HUES64 (cell line): ENCODE results near the gene FAM117A.

Experiments used
- H3K27ac ChIP-seq: 2 replicates; pipeline ENCODE4 v1.7.0; 2013; ENCODE audit warnings: low read depth, low read length, inconsistent platforms
- H3K27me3 ChIP-seq: 2 replicates; pipeline ENCODE4 v1.6.1; 2013; ENCODE audit warnings: mild to moderate bottlenecking, low read length; ENCODE audit not compliant: insufficient read depth
- H3K36me3 ChIP-seq: 2 replicates; pipeline ENCODE4 v1.6.1; 2013; ENCODE audit warnings: mild to moderate bottlenecking, low read length; ENCODE audit not compliant: insufficient read depth
- H3K4me1 ChIP-seq: 2 replicates; pipeline ENCODE4 v1.6.1; 2013; ENCODE audit warnings: mild to moderate bottlenecking, low read length, moderate library complexity; ENCODE audit not compliant: insufficient read depth
- H3K4me3 ChIP-seq: 2 replicates; pipeline ENCODE4 v1.5.1; 2013; ENCODE audit warnings: mild to moderate bottlenecking, low read length, moderate library complexity
- H3K9ac ChIP-seq: 2 replicates; pipeline ENCODE4 v1.6.1; 2013; ENCODE audit warnings: mild to moderate bottlenecking, low read depth, low read length
- H3K9me3 ChIP-seq: 2 replicates; pipeline ENCODE4 v1.6.1; 2013; ENCODE audit warnings: low read depth, low read length; ENCODE audit not compliant: insufficient read depth
- WGBS: fragments of 150-250, 120-280 bp; methylation state at CpG from one replicate; pipeline ENCODE4 v1.1.7; 2013; ENCODE audit warnings: missing lambda C conversion rate; 5-methylcytosine and 5-hydroxymethylcytosine counted together

FAM117A gene

DNA sequence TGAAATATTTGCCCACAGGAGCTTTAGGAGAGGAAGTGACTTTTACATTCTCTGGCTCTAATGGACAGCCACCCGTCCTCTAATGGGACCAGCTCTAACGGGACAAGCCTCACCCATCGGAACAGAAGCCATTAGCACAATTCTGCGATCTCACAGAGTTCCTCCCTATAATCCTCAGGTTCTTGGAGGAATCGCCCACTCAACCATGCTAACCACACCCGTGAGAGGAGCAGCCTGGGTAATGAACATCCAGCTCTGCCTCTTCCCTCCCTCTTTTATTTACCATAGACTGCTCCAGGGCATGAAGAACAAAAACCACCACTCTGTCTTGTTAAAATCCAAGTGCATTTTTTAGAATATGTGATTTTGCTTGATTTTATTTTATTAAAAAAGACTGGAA, 63.0 kb downstream of the FAM117A start:
- H3K27ac ChIP-seq = no peak overlapping the region
- H3K9ac ChIP-seq = no peak overlapping the region
- peaks cover 60% of the 10 kb centered on the region for H3K36me3 ChIP-seq
- no peaks in the 10 kb centered on the region for H3K4me1 ChIP-seq
- no peak overlapping the region for H3K4me3 ChIP-seq
- H3K27me3 ChIP-seq = no peaks in the 10 kb centered on the region
- WGBS = 89% methylated on average over 6 of the region's 6 CpGs
- no peaks in the 10 kb centered on the region for H3K9me3 ChIP-seq

DNA sequence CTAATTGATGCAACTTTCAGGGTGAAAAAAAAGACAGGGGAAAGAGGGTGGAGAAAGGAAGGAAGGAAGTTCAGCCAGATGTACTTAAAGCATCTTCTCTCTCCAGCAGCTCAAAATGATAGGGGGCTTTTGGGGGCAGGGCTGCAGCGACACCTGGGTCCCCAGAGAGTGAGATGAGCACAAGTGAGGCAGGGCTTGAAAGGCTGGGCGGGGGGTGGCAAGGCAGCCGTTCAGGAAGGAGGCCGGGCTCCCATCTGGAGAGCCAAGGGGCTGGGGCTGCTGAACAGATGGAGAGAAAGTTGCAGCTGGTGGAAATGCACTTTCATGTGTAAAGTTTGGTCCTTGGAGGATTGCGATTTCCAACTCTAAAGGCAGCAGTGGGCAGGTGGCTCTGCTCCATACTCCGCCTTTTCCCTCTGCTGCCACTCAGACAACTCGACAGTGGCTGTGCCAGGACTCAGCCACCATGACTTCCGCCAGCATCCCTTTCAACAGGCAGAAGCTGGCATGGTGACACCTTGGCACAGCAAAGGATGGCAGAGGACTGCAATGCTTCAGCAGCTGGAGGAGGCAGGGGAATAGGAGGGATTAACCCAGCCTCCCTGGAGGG, 63.9 kb downstream of the FAM117A start:
- Histone ChIP-seq H3K4me1 (no peaks in the 10 kb centered on the region), H3K9ac (no peak overlapping the region), H3K36me3 (peaks cover 51% of the 10 kb centered on the region), H3K27ac (no peak overlapping the region), H3K4me3 (no peak overlapping the region), H3K27me3 (no peaks in the 10 kb centered on the region), H3K9me3 (no peaks in the 10 kb centered on the region)
- 91% methylated on average over 8 of the region's 8 CpGs for WGBS

DNA sequence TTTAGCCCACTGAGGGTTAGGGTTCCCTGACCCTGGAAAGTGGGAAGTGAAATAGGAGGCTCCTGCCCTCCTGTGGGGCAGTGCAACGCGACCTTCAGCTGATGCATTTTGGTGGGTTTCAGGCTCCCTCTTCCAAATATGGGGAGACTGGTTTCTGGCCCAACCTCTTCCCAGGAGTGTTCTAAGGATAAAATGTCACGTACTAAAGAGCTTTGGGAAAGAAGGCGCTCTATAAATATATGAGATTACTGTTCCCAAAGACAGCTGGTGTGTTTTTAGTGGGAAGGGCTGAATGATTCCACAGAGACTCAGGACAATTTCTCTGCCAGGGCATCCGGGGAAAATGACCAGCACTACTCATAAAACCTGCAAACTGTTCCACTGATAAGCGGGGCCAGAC, 65.9 kb downstream of the FAM117A start:
- Histone ChIP-seq H3K36me3 (peaks cover 31% of the 10 kb centered on the region), H3K27ac (no peak overlapping the region), H3K27me3 (no peaks in the 10 kb centered on the region), H3K9me3 (no peaks in the 10 kb centered on the region), H3K4me3 (no peak overlapping the region), H3K4me1 (no peaks in the 10 kb centered on the region), H3K9ac (no peak overlapping the region)
- WGBS = 67% methylated on average over 6 of the region's 6 CpGs

DNA sequence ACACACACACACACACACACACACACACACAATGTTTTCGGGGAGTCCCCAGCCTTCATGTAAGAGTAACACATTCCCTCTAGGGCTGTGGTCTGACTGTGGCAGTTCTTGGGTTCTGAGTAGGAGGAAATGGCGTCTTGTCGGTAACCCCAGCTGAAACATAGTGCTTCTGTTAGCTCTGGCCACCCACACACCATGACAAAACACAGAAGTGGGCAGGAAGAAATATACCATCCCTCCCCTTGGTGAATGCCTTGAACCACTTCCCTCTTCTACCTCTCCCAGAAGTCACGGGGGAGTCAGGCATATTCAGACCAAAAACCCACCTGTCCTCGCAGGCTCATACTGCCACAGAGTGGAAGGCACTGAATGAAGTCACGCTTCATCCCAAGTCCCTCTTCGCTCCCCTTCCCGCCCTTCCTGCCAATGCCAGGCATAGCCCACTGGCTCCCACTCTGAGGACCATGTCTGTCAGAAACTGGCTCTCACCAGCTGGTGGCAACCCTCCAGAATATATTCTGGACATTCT, 67.6 kb downstream of the FAM117A start:
- WGBS = 89% methylated on average over 7 of the region's 8 CpGs
- no peaks in the 10 kb centered on the region for H3K9me3 ChIP-seq
- no peaks in the 10 kb centered on the region for H3K27me3 ChIP-seq
- H3K4me1 ChIP-seq = peaks cover 7% of the 10 kb centered on the region
- H3K4me3 ChIP-seq = no peak overlapping the region
- peaks cover 15% of the 10 kb centered on the region for H3K36me3 ChIP-seq
- H3K27ac ChIP-seq = no peak overlapping the region
- H3K9ac ChIP-seq = no peak overlapping the region

DNA sequence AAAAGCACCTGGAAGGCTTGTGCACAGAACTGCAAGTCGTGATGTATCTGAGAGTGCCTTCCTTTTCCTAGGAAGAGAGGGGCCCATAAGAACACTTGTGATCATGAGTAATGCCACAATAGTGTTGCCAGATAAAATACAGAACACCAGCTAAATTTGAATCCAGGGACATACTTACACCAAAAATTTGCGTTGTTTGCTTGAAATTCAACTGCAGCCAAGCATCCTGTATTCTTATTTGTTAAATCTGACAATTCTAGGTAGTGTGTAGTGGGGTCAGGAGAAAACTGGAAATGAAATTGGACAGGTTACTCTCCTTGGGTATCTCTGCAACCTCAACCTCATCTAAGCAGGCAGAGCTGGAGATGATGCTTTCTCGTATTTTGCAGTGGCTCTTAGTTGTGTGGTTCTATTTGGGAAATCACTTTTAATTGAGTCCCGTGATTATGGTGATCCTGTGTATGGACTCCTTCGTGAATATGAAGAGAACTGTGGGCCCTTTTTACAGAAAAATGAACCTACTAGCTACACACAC, 68.2 kb downstream of the FAM117A start:
- Histone ChIP-seq H3K27ac (no peak overlapping the region), H3K4me3 (no peak overlapping the region), H3K36me3 (peaks cover 9% of the 10 kb centered on the region), H3K4me1 (peaks cover 7% of the 10 kb centered on the region), H3K9ac (no peak overlapping the region), H3K27me3 (no peaks in the 10 kb centered on the region), H3K9me3 (no peaks in the 10 kb centered on the region)
- WGBS = 58% methylated on average over 4 of the region's 5 CpGs

DNA sequence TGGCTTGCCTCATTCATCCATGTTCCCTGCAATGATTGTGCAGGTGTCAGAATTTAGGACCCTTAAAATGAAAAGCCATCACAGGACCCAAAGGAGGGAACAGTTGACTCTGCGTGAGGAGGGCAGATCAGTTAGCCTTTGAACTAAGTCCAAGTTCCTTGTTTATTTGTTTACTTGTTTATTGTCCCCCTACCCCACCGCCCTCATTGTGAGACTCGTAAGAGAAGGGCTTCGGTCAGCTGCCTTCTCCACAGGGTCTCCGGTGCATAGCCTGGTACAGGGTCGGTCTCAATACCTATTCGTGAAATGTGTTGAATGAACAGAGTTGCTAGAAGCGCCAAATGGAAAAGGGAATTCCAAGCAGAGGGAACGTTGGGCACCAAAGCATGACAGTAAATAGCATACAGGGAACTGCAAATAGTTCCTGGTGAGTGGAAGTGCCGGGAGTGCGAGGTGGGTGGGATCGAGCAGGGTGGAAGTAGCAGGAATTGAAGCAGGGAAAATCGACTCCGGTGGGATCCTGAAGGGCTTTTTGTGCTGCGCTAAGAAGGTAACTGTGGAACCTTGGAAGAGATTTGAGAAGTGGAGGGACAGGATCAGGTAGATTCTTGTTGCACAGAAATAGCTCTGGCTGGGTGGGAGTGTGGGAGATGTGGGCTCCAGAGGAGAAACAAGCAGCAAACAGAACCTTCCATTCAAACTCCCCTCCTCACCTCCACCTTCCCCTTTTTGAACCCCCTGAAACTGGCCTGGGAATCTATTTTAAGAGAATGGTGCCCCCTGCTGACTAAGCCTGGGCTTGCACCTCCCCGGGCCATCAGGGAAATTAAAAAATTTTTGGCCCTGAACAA, 68.9 kb downstream of the FAM117A start:
- Histone ChIP-seq H3K36me3 (peaks cover 2% of the 10 kb centered on the region; the same call in 1 of the 2 replicates), H3K27ac (no peak overlapping the region), H3K4me3 (peak overlapping the region; percentile 3; the same call in 1 of the 2 replicates), H3K27me3 (no peaks in the 10 kb centered on the region), H3K9me3 (no peaks in the 10 kb centered on the region), H3K4me1 (peaks cover 7% of the 10 kb centered on the region), H3K9ac (no peak overlapping the region)
- WGBS = 58% methylated on average over 16 of the region's 16 CpGs

DNA sequence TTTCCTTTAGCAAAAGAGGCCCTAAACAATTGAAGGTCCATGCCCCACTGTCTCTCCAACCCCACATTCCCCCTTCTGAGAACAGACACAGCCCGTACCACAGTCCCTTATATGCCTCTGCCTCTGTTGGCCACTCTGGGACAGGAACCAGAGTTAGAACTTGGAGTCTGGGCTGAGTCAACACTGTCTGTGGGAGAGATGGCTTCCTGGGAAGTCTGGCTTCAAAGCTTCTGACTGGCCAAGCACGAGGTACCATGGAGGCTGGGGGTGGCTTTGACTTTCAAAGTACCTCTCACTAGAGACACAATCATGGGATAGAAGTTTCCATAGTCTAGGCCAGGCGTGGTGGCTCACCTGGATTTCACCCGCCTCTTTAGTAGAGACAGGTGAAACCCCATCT, 71.2 kb downstream of the FAM117A start:
- Histone ChIP-seq H3K36me3 (no peaks in the 10 kb centered on the region), H3K27me3 (no peaks in the 10 kb centered on the region), H3K4me1 (peaks cover 7% of the 10 kb centered on the region), H3K27ac (no peak overlapping the region), H3K4me3 (no peak overlapping the region), H3K9ac (no peak overlapping the region), H3K9me3 (no peaks in the 10 kb centered on the region)
- WGBS = 89% methylated on average over 4 of the region's 4 CpGs

DNA sequence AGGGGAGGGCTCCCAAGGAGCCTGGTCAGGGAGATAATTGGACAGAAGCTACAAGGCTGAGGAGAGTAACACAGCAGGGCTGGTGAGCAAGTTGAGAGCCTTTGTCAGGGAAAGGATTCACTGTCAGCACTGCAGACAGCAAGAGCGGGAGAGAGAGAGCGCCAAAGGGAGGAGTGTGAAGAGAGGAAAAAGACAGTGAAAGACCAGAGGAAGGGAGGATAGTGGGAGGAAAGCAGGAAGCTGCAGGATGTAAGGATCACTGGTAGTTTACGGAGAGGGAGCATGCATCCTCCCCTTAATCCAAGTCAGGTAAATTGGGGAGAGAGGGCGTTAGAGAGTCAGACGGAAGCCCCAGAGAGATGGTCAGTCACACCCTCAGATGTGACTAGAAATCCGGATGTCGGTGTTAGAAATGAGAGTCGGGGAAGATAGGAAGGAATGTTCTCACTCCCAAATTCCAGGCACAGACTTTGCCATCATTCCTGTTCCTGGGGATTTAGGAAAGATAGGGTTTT, 72.2 kb downstream of the FAM117A start:
- H3K4me3 ChIP-seq = no peak overlapping the region

DNA sequence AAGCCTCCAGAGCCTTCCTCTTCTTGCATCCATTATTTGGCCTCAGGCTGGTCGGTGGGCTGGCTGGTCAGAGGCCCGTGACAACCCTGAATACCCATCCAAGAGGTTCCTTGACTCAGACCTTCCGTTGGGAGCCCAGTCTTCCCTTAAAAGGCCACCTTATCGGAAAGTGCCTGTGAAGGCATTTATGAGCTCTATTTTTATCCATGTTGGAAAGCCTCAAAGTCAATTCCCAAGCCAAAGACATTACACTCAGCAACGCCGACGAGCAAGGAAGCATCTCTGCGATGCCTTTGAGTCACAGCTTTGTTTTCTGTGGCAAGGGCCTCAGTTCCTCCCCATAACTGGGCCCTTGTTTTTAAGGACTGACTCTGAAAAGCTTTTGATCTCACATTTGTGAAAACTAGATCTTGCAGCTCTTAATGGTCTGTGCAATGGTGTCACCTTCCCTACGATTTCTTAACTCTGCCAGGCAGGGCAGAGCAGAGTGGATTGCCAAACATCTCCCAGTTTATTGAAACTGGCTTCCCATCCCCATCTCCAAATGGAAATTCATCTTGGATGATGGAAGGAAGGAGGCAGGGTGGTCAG, 72.8 kb downstream of the FAM117A start:
- H3K27me3 ChIP-seq = no peaks in the 10 kb centered on the region

More for the DNA sequence above, 72.2 kb downstream of the FAM117A start:
- Histone ChIP-seq H3K27ac (no peak overlapping the region), H3K4me1 (peaks cover 7% of the 10 kb centered on the region), H3K9ac (no peak overlapping the region), H3K9me3 (no peaks in the 10 kb centered on the region), H3K27me3 (no peaks in the 10 kb centered on the region), H3K36me3 (no peaks in the 10 kb centered on the region)
- WGBS = 68% methylated on average over 8 of the region's 8 CpGs

DNA sequence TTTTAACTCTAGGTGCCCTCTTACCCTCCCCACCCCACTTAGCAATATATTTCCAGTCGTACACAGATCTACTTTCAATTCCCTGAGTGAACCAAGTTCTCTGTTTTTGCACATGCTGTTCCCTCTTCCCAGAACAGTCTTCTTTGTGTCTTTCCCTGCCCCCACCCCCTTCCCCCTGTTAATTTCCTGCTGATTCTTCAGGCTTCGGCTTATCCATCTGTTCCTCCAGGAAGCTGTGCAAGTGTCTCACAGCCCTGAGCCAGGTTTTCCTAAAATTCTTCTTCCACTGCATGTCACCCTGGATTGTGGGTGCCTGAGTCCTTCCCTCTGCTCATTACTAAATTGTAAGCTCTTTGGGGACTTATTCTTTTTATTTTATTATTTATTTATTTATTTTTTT, 73.7 kb downstream of the FAM117A start:
- no peaks in the 10 kb centered on the region for H3K9me3 ChIP-seq
- H3K36me3 ChIP-seq = no peaks in the 10 kb centered on the region
- WGBS = 83% methylated on average over 2 of the region's 2 CpGs
- no peak overlapping the region for H3K27ac ChIP-seq
- H3K4me3 ChIP-seq = no peak overlapping the region
- H3K9ac ChIP-seq = no peak overlapping the region
- H3K27me3 ChIP-seq = no peaks in the 10 kb centered on the region
- peaks cover 7% of the 10 kb centered on the region for H3K4me1 ChIP-seq

More for the DNA sequence above, 72.8 kb downstream of the FAM117A start:
- H3K27ac ChIP-seq = no peak overlapping the region
- no peaks in the 10 kb centered on the region for H3K9me3 ChIP-seq
- 91% methylated on average over 9 of the region's 9 CpGs for WGBS
- H3K9ac ChIP-seq = no peak overlapping the region
- H3K4me3 ChIP-seq = no peak overlapping the region
- peaks cover 7% of the 10 kb centered on the region for H3K4me1 ChIP-seq
- H3K36me3 ChIP-seq = no peaks in the 10 kb centered on the region

DNA sequence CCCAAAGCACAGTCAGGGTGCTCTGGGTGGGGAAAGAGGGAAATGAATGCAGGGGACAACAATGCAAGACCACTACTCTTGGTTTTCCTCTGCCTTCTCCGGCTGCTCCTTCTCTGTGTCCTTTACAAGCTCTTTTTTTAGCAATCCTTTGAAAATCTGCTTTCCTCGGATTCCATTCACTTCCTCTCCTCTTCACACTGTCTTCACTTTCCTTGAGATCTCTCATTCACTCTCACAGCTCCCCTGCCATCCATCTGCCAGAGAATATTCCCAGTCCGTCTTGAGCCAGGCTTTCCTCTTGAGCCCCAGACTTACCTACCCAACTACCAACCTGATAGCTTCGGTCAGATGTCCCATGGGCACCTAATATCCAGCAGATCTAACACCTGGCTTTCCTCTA, 75.1 kb downstream of the FAM117A start:
- Histone ChIP-seq H3K9ac (no peak overlapping the region), H3K36me3 (no peaks in the 10 kb centered on the region), H3K4me1 (peaks cover 7% of the 10 kb centered on the region), H3K27me3 (no peaks in the 10 kb centered on the region), H3K4me3 (no peak overlapping the region), H3K9me3 (no peaks in the 10 kb centered on the region), H3K27ac (no peak overlapping the region)
- WGBS = 71% methylated on average over 4 of the region's 4 CpGs
